Left lung (tissue), 10 donors: ENCODE results near the gene GPR3. TPM values are rescaled to one million over a fixed set of nuclear protein-coding genes. Genes with fewer than 3 reads are reported as not detected.
"Not testable (repeated sequence)": the region's sequence is repeated elsewhere in the genome, so short reads cannot be mapped to it uniquely, and the experiment has no call there.

Experiments used
- ATAC-seq: fragments of 200-7000 bp; cut with Tn5 transposase; one replicate; pipeline ENCODE4 v1.9.1; 2020; ENCODE audit warnings: moderate library complexity
- DNase-seq, 4 donors: peaks; one replicate each; pipeline ENCODE4 v3.0.0-alpha.2; 2013 to 2020
- H3K27ac ChIP-seq, 2 donors: fragments of 200-600 bp; sonication (generic) in 1 of 2; one replicate each; pipeline versions ENCODE4 v1.5.0 to v1.8.0; 2020 to 2021
- H3K27me3 ChIP-seq, 2 donors: fragments of 200-600 bp; sonication (generic) in 1 of 2; one replicate each; pipeline versions ENCODE4 v1.5.0 to v1.8.0; 2020 to 2021
- H3K36me3 ChIP-seq, 2 donors: fragments of 200-600 bp; sonication (generic) in 1 of 2; one replicate each; pipeline versions ENCODE4 v1.5.0 to v1.8.0; 2020 to 2021
- H3K4me1 ChIP-seq, 2 donors: fragments of 200-600 bp; one replicate each; pipeline ENCODE4 v1.8.0; 2021
- H3K4me3 ChIP-seq, 2 donors: fragments of 200-600 bp; sonication (generic) in 1 of 2; one replicate each; pipeline versions ENCODE4 v1.5.0 to v1.8.0; 2020 to 2021; ENCODE audit warnings: mild to moderate bottlenecking in 1 of 2
- H3K9me3 ChIP-seq, 2 donors: fragments of 200-600 bp; sonication (generic) in 1 of 2; one replicate each; pipeline versions ENCODE4 v1.5.0 to v1.8.0; 2020 to 2021
- CTCF ChIP-seq, 2 donors: fragments of 200-600 bp; sonication (generic) in 1 of 2; IDR thresholded peaks; one replicate each; pipeline versions ENCODE4 v1.5.0 to v1.8.0; 2021; ENCODE audit warnings: antibody characterized with exemption in 2 of 2
- intact Hi-C, 2 donors: fragments of 100-400 bp; cut with DNase I; formaldehyde crosslinking; loops; one replicate each; pipeline versions ENCODE4 v1.11.2 to v1.14.2; 2022
- polyA plus RNA-seq, 6 donors: library from polyadenylated mRNA; unstranded; fragments of 120-200 nt; gene quantifications; one replicate each; pipeline ENCODE4 v1.2.1, GENCODE V29; 2013; ENCODE audit not compliant: insufficient read length in 6 of 6
- total RNA-seq, 2 donors: library from RNA; stranded (reverse); fragmentation: NEBNext Ultra II Directional; extraction: Animal tissue kit (Norgen Biotek cat#: 25700); gene quantifications; one replicate each; pipeline ENCODE4 v1.2.1, GENCODE V29; 2021
- donor health status: DM: no; HTN: yes; CAD: no.
- donor health status: DM: no; HTN: no; CAD: no.

Gene GPR3
- total and polyA plus RNA-seq, 8 donors: 0.16 to 1.7 (median 0.97) TPM

- TF ChIP-seq CTCF (IDR thresholded peaks at IDR 0.05): no peak
- H3K4me3 ChIP-seq: no peak overlapping the region
- peaks cover 0 to 10% of the 10 kb centered on the region in 2 donors for H3K27me3 ChIP-seq
- intact Hi-C loops: loop anchor here in 1 of 2 donors (10.0 kb wide), 1 partner anchor 279 kb away; no protein-coding TSS in a partner anchor
- no peak for ATAC-seq
- no peaks in the 10 kb centered on the region for H3K9me3 ChIP-seq
- H3K4me1 ChIP-seq: peaks cover 3 to 26% of the 10 kb centered on the region in 2 donors
- DNase-seq: no peak
- no peaks in the 10 kb centered on the region for H3K36me3 ChIP-seq
- H3K27ac ChIP-seq: no peak overlapping the region
Observed at GRCh38 chr1:27383661-27384060, 8.8 kb upstream of the GPR3 start.

- peaks cover 3 to 23% of the 10 kb centered on the region in 2 donors for H3K4me1 ChIP-seq
- H3K9me3 ChIP-seq, H3K4me3 ChIP-seq, H3K36me3 ChIP-seq, H3K27ac ChIP-seq, ATAC-seq, DNase-seq: not testable (repeated sequence)
- intact Hi-C loops: loop anchor here in 1 of 2 donors (10.0 kb wide), 1 partner anchor 280 kb away; no protein-coding TSS in a partner anchor
- peaks cover 0 to 10% of the 10 kb centered on the region in 2 donors for H3K27me3 ChIP-seq
Observed at GRCh38 chr1:27384797-27385196, 7.6 kb upstream of the GPR3 start.

GRCh38 chr1:27388337-27389005 lies 4.0 kb upstream of the GPR3 start:
- peak in 2 of 4 donors; percentile 49 to 66 for DNase-seq
- Histone ChIP-seq H3K4me3 (no peak overlapping the region), H3K4me1 (peaks cover 9 to 23% of the 10 kb centered on the region in 2 donors), H3K36me3 (no peaks in the 10 kb centered on the region), H3K27ac (peak overlapping the region in 1 of 2 donors; percentile 50), H3K9me3 (no peaks in the 10 kb centered on the region), H3K27me3 (peaks cover 0 to 15% of the 10 kb centered on the region in 2 donors)
- peak; percentile 60 for ATAC-seq
- intact Hi-C loops: loop anchor here in 1 of 2 donors (10.0 kb wide), 1 partner anchor 284 kb away; no protein-coding TSS in a partner anchor
- TF ChIP-seq CTCF (IDR thresholded peaks at IDR 0.05): peak; percentile 79 to 93

GRCh38 chr1:27391511-27392095 lies 819 bp upstream of the GPR3 start:
- peak; percentile 62 for ATAC-seq
- Histone ChIP-seq H3K4me1 (peaks cover 9 to 32% of the 10 kb centered on the region in 2 donors), H3K27me3 (peaks cover 0 to 15% of the 10 kb centered on the region in 2 donors), H3K27ac (peak overlapping the region; percentile 7 to 41), H3K4me3 (peak overlapping the region in 1 of 2 donors; percentile 50), H3K36me3 (no peaks in the 10 kb centered on the region), H3K9me3 (no peaks in the 10 kb centered on the region)
- intact Hi-C loops: loop anchor here (5.0 to 10.0 kb wide), 3 partner anchors 34 to 94 kb away; no protein-coding TSS in a partner anchor
- DNase-seq: peak in 2 of 4 donors; percentile 67 to 72
- TF ChIP-seq CTCF (IDR thresholded peaks at IDR 0.05): no peak

GRCh38 chr1:27392778-27393635 lies 585 bp downstream of the GPR3 start:
- no peaks in the 10 kb centered on the region for H3K36me3 ChIP-seq
- no peak for ATAC-seq
- H3K27me3 ChIP-seq: peaks cover 0 to 15% of the 10 kb centered on the region in 2 donors
- intact Hi-C loops: loop anchor here (5.0 to 10.0 kb wide), 3 partner anchors 36 to 96 kb away; no protein-coding TSS in a partner anchor
- H3K9me3 ChIP-seq: no peaks in the 10 kb centered on the region
- peaks cover 9 to 32% of the 10 kb centered on the region in 2 donors for H3K4me1 ChIP-seq
- H3K27ac ChIP-seq: no peak overlapping the region
- peak overlapping the region; percentile 32 to 50 for H3K4me3 ChIP-seq
- DNase-seq: no peak
- no peak for TF ChIP-seq CTCF (IDR thresholded peaks at IDR 0.05)
